Central memory CD8-positive, alpha-beta T cell (primary cell): ENCODE data around the gene KIAA2012.

ENCODE experiments used
- ATAC-seq: fragments of 150-1000 bp; cut with Tn5 transposase; replicated peaks from 2 replicates; pipeline ENCODE4 v1.10.0; 2022; ENCODE audit warnings: mild to moderate bottlenecking, moderate FRiP score, moderate number of reproducible peaks; ENCODE audit not compliant: poor library complexity, severe bottlenecking; ENCODE audit errors: extremely low read depth
- DNase-seq, 2 donors: peaks; one replicate each; pipeline ENCODE4 v3.0.0; 2021; ENCODE audit warnings: low spot score in 2 of 2
- H3K27ac Mint-ChIP-seq: one replicate; pipeline ENCODE4 v1.8.0; 2022; ENCODE audit warnings: low read depth, mild to moderate bottlenecking, moderate library complexity, mixed read lengths
- H3K27me3 Mint-ChIP-seq: one replicate; pipeline ENCODE4 v1.8.0; 2022; ENCODE audit warnings: mixed read lengths
- H3K36me3 Mint-ChIP-seq: one replicate; pipeline ENCODE4 v1.8.0; 2022; ENCODE audit warnings: mild to moderate bottlenecking, moderate library complexity, mixed read lengths; ENCODE audit not compliant: insufficient read depth
- H3K4me1 Mint-ChIP-seq: one replicate; pipeline ENCODE4 v1.8.0; 2022; ENCODE audit warnings: mixed read lengths
- H3K4me3 Mint-ChIP-seq: one replicate; pipeline ENCODE4 v1.8.0; 2022; ENCODE audit warnings: mild to moderate bottlenecking, moderate library complexity, mixed read lengths
- H3K9me3 Mint-ChIP-seq: one replicate; pipeline ENCODE4 v1.8.0; 2022; ENCODE audit warnings: mixed read lengths

KIAA2012 gene

GRCh38 chr2:202050652-202051051 lies 22.4 kb upstream of the KIAA2012 start:
- H3K4me3 Mint-ChIP-seq = no peak overlapping the region
- DNase-seq = no peak
- H3K27me3 Mint-ChIP-seq = peaks cover 50% of the 10 kb centered on the region
- H3K4me1 Mint-ChIP-seq = no peaks in the 10 kb centered on the region
- no peaks in the 10 kb centered on the region for H3K9me3 Mint-ChIP-seq
- no peak overlapping the region for H3K27ac Mint-ChIP-seq
- ATAC-seq = no peak
- H3K36me3 Mint-ChIP-seq = no peaks in the 10 kb centered on the region

- H3K4me3 Mint-ChIP-seq = no peak overlapping the region
- DNase-seq (no peak), ATAC-seq (no peak)
- H3K9me3 Mint-ChIP-seq = no peaks in the 10 kb centered on the region
- peaks cover 50% of the 10 kb centered on the region for H3K27me3 Mint-ChIP-seq
- no peaks in the 10 kb centered on the region for H3K36me3 Mint-ChIP-seq
- H3K4me1 Mint-ChIP-seq = no peaks in the 10 kb centered on the region
- no peak overlapping the region for H3K27ac Mint-ChIP-seq
Measured at GRCh38 chr2:202051499-202052161, 21.4 kb upstream of the KIAA2012 start.

GRCh38 chr2:202052235-202052634 lies 20.8 kb upstream of the KIAA2012 start:
- DNase-seq (no peak), ATAC-seq (no peak)
- Mint-ChIP-seq H3K27ac (no peak overlapping the region), H3K9me3 (no peaks in the 10 kb centered on the region), H3K27me3 (peaks cover 45% of the 10 kb centered on the region), H3K36me3 (no peaks in the 10 kb centered on the region), H3K4me1 (no peaks in the 10 kb centered on the region), H3K4me3 (no peak overlapping the region)

- DNase-seq (no peak), ATAC-seq (no peak)
- Mint-ChIP-seq H3K4me3 (no peak overlapping the region), H3K36me3 (no peaks in the 10 kb centered on the region), H3K27me3 (peaks cover 58% of the 10 kb centered on the region), H3K27ac (no peak overlapping the region), H3K4me1 (no peaks in the 10 kb centered on the region), H3K9me3 (no peaks in the 10 kb centered on the region)
Measured at GRCh38 chr2:202054679-202055078, 18.4 kb upstream of the KIAA2012 start.

GRCh38 chr2:202056611-202057010 lies 16.4 kb upstream of the KIAA2012 start:
- H3K9me3 Mint-ChIP-seq = no peaks in the 10 kb centered on the region
- H3K4me3 Mint-ChIP-seq = no peak overlapping the region
- no peak for DNase-seq
- peaks cover 68% of the 10 kb centered on the region for H3K27me3 Mint-ChIP-seq
- H3K36me3 Mint-ChIP-seq = no peaks in the 10 kb centered on the region
- H3K27ac Mint-ChIP-seq = no peak overlapping the region
- ATAC-seq = no peak
- no peaks in the 10 kb centered on the region for H3K4me1 Mint-ChIP-seq

GRCh38 chr2:202060218-202060617 lies 12.8 kb upstream of the KIAA2012 start:
- DNase-seq = no peak
- H3K4me3 Mint-ChIP-seq = no peak overlapping the region
- H3K4me1 Mint-ChIP-seq = no peaks in the 10 kb centered on the region
- ATAC-seq = no peak
- H3K27ac Mint-ChIP-seq = no peak overlapping the region
- peaks cover 59% of the 10 kb centered on the region for H3K27me3 Mint-ChIP-seq
- H3K9me3 Mint-ChIP-seq = no peaks in the 10 kb centered on the region
- H3K36me3 Mint-ChIP-seq = no peaks in the 10 kb centered on the region

GRCh38 chr2:202061695-202062094 lies 11.4 kb upstream of the KIAA2012 start:
- DNase-seq (no peak), ATAC-seq (no peak)
- no peaks in the 10 kb centered on the region for H3K9me3 Mint-ChIP-seq
- H3K27me3 Mint-ChIP-seq = peaks cover 47% of the 10 kb centered on the region
- no peak overlapping the region for H3K4me3 Mint-ChIP-seq
- H3K36me3 Mint-ChIP-seq = no peaks in the 10 kb centered on the region
- H3K27ac Mint-ChIP-seq = no peak overlapping the region
- H3K4me1 Mint-ChIP-seq = no peaks in the 10 kb centered on the region

- Mint-ChIP-seq H3K4me3 (no peak overlapping the region), H3K4me1 (no peaks in the 10 kb centered on the region), H3K9me3 (no peaks in the 10 kb centered on the region), H3K27ac (no peak overlapping the region), H3K27me3 (peaks cover 36% of the 10 kb centered on the region), H3K36me3 (no peaks in the 10 kb centered on the region)
- DNase-seq (no peak), ATAC-seq (no peak)
Measured at GRCh38 chr2:202064171-202064880, 8.7 kb upstream of the KIAA2012 start.

GRCh38 chr2:202064881-202065230 lies 8.2 kb upstream of the KIAA2012 start:
- peaks cover 31% of the 10 kb centered on the region for H3K27me3 Mint-ChIP-seq
- DNase-seq (no peak), ATAC-seq (no peak)
- H3K36me3 Mint-ChIP-seq = no peaks in the 10 kb centered on the region
- H3K4me3 Mint-ChIP-seq = no peak overlapping the region
- H3K9me3 Mint-ChIP-seq = no peaks in the 10 kb centered on the region
- H3K27ac Mint-ChIP-seq = no peak overlapping the region
- no peaks in the 10 kb centered on the region for H3K4me1 Mint-ChIP-seq

- DNase-seq = no peak
- Mint-ChIP-seq H3K36me3 (no peaks in the 10 kb centered on the region), H3K9me3 (no peaks in the 10 kb centered on the region), H3K27me3 (peaks cover 23% of the 10 kb centered on the region), H3K4me3 (no peak overlapping the region), H3K4me1 (no peaks in the 10 kb centered on the region), H3K27ac (no peak overlapping the region)
- ATAC-seq = no peak
Measured at GRCh38 chr2:202065876-202066275, 7.2 kb upstream of the KIAA2012 start.

GRCh38 chr2:202066875-202067274 lies 6.2 kb upstream of the KIAA2012 start:
- Mint-ChIP-seq H3K27ac (no peak overlapping the region), H3K36me3 (no peaks in the 10 kb centered on the region), H3K27me3 (peaks cover 23% of the 10 kb centered on the region), H3K4me1 (no peaks in the 10 kb centered on the region), H3K9me3 (no peaks in the 10 kb centered on the region), H3K4me3 (no peak overlapping the region)
- DNase-seq (no peak), ATAC-seq (no peak)

- Mint-ChIP-seq H3K27me3 (peaks cover 25% of the 10 kb centered on the region), H3K9me3 (no peaks in the 10 kb centered on the region), H3K4me1 (no peaks in the 10 kb centered on the region), H3K4me3 (no peak overlapping the region), H3K36me3 (no peaks in the 10 kb centered on the region), H3K27ac (no peak overlapping the region)
- DNase-seq = no peak
- ATAC-seq = no peak
Measured at GRCh38 chr2:202067589-202067988, 5.5 kb upstream of the KIAA2012 start.
